Stimulated activated naive B cell treated with anti-CD40 and anti-IgM and Interleukin-4, amounts not matched to agents 10 μg/mL and 1 μg/mL and 100 μg/mL, for 72 hours (primary cell): Measurements from ENCODE around the gene CFB.
"Not testable (repeated sequence)": the region's sequence is repeated elsewhere in the genome, so short reads cannot be mapped to it uniquely, and the experiment has no call there.

Experiments used
- ATAC-seq, 2 donors: fragments of 150-1000 bp; cut with Tn5 transposase; replicated peaks; 2 replicates each; pipeline ENCODE4 v1.10.0; 2021; ENCODE audit warnings: moderate library complexity in 1 of 2
- DNase-seq: peaks from one replicate; pipeline ENCODE4 v3.0.0; 2021
- H3K27ac Mint-ChIP-seq: one replicate; pipeline ENCODE4 v1.8.0; 2022; ENCODE audit warnings: mild to moderate bottlenecking, mixed read lengths
- H3K27me3 Mint-ChIP-seq, 2 donors: one replicate each; pipeline ENCODE4 v1.8.0; 2022; ENCODE audit warnings: mixed read lengths in 2 of 2
- H3K36me3 Mint-ChIP-seq, 2 donors: one replicate each; pipeline ENCODE4 v1.8.0; 2022; ENCODE audit warnings: mixed read lengths in 2 of 2, mild to moderate bottlenecking in 1 of 2
- H3K4me1 Mint-ChIP-seq, 2 donors: one replicate each; pipeline ENCODE4 v1.8.0; 2022; ENCODE audit warnings: mixed read lengths in 2 of 2, mild to moderate bottlenecking in 1 of 2
- H3K4me3 Mint-ChIP-seq, 2 donors: one replicate each; pipeline ENCODE4 v1.8.0; 2022; ENCODE audit warnings: mild to moderate bottlenecking in 2 of 2, mixed read lengths in 2 of 2, moderate library complexity in 1 of 2
- H3K9me3 Mint-ChIP-seq, 2 donors: one replicate each; pipeline ENCODE4 v1.8.0; 2022; ENCODE audit warnings: mixed read lengths in 2 of 2, mild to moderate bottlenecking in 1 of 2

The CFB gene

DNA sequence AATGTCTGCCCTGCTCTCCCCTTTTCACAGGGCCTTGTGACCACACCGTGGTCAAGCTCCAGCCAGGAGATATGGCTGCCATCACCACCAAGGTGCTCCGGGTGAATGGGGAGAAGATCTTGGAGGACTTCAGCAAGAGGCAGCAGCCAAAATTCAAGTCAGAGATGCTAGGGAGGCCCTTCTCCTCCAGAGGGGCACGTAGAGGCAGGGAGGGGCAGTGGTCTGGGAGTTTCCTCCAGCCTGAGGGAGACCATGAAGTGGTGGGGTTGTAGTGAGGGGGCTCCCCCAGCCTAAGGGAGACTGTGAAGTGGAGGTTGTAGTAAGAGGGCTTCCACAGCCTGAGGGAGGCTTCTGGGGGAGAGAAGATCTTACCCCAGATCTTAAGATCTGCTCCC is 22.0 kb downstream of the CFB start:
- Mint-ChIP-seq H3K27me3 (no peaks in the 10 kb centered on the region), H3K4me1 (peaks cover 26 to 52% of the 10 kb centered on the region in 2 donors), H3K9me3 (no peaks in the 10 kb centered on the region), H3K27ac (peak overlapping the region; percentile 84), H3K36me3 (peaks cover 49 to 51% of the 10 kb centered on the region in 2 donors), H3K4me3 (no peak overlapping the region)
- DNase-seq (no peak), ATAC-seq (no peak)

DNA sequence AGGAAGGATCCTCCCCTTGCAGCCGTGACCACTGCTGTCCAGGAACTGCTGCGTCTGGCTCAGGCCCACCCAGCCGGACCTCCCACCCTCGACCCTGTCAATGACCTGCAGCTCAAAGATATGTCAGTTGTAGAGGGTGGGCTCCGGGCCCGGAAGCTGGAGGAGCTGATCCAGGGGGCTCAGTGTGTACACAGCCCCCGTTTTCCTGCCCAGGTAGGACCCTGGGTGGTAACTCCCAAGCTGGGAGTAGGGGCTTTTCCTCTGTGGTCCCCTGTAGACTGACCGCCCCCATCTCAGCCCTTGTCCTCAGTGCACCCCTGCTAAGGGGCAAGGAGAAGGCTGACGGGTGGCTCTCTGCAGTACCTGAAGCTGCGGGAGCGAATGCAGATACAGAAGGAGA is 22.4 kb downstream of the CFB start:
- no peaks in the 10 kb centered on the region for H3K9me3 Mint-ChIP-seq
- H3K4me1 Mint-ChIP-seq: peaks cover 30 to 56% of the 10 kb centered on the region in 2 donors
- no peaks in the 10 kb centered on the region for H3K27me3 Mint-ChIP-seq
- no peak overlapping the region for H3K4me3 Mint-ChIP-seq
- H3K27ac Mint-ChIP-seq: no peak overlapping the region
- H3K36me3 Mint-ChIP-seq: peaks cover 47 to 51% of the 10 kb centered on the region in 2 donors
- ATAC-seq: no peak
- no peak for DNase-seq

DNA sequence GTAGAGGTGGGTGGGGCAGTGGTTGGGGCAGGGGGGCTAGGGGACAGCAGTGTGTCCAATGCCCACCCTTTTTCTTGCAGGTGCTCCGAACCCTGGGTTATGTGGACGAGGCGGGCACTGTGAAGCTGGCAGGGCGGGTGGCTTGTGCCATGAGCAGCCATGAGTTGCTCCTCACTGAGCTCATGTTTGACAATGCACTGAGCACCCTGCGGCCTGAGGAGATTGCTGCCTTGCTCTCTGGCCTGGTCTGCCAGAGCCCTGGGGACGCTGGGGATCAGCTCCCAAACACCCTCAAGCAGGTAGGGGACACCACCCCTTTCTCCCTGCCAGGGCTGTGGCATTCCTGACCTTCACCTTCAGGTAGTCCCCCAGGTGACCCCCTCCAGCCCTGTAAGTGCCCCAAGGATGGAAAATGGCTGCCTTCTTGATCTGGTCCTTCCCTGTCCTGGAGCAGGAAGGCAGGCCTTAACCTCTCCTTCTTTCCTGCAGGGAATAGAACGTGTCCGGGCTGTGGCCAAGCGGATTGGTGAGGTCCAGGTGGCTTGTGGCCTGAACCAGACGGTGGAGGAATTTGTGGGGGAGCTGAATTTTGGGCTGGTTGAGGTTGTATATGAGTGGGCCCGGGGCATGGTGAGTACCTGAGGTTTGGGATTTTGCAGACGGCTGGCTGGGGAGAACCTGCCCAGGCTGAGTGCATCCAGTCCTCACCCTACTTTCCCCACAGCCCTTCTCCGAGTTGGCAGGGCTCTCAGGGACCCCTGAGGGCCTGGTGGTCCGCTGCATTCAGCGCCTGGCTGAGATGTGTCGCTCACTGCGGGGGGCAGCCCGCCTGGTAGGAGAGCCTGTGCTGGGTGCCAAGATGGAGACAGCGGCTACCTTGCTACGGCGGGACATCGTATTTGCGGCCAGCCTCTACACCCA is 23.2 kb downstream of the CFB start:
- DNase-seq: no peak
- Mint-ChIP-seq H3K4me1 (peaks cover 31 to 63% of the 10 kb centered on the region in 2 donors), H3K27ac (peak overlapping the region; percentile 99), H3K36me3 (peaks cover 43 to 51% of the 10 kb centered on the region in 2 donors), H3K27me3 (no peaks in the 10 kb centered on the region), H3K9me3 (no peaks in the 10 kb centered on the region), H3K4me3 (peak overlapping the region in 1 of 2 donors; percentile 98)
- no peak for ATAC-seq

GRCh38 chr6:31969712-31970603 is 24.1 kb downstream of the CFB start:
- Mint-ChIP-seq H3K27me3 (no peaks in the 10 kb centered on the region), H3K27ac (peak overlapping the region; percentile 99), H3K9me3 (no peaks in the 10 kb centered on the region), H3K36me3 (peaks cover 39 to 47% of the 10 kb centered on the region in 2 donors), H3K4me3 (peak overlapping the region; percentile 95 to 98), H3K4me1 (peaks cover 31 to 66% of the 10 kb centered on the region in 2 donors)
- ATAC-seq (no peak), DNase-seq (no peak)

DNA sequence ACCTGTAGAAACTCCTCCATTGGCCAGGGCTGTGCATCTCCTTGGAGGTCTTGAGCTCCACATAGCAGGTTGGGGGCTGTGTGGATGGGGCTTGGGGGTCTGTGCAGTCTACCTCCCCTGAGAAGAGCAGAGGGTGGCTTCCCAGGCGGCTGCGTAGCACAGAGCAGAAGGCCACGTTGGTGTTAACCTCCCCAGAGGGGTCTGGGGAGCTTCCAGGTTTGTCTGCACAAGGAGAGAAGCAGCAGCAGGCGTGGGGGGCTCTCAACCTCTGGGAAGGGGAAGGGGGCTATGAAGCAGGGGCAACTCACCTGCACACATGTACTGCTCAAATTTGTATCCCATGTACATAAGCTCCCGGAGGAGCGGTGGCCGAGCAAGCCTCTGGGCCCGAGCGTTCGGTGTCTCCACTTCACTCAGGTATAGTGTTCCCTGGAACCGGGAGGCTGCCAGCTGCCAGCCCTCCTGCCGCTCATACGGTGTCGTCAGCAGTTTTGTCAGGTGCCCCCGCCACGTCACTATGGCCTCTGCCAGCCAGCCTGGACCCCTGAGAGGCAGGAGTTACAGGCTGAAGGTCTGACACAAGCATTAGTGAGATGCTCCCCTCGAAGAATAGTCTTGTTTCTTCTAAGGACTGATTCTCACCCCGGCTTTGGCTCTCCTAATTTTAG is 24.8 kb downstream of the CFB start:
- no peaks in the 10 kb centered on the region for H3K9me3 Mint-ChIP-seq
- DNase-seq: no peak
- H3K4me1 Mint-ChIP-seq: peaks cover 31 to 66% of the 10 kb centered on the region in 2 donors
- no peak for ATAC-seq
- peak overlapping the region; percentile 95 to 98 for H3K4me3 Mint-ChIP-seq
- peaks cover 43 to 49% of the 10 kb centered on the region in 2 donors for H3K36me3 Mint-ChIP-seq
- no peaks in the 10 kb centered on the region for H3K27me3 Mint-ChIP-seq
- peak overlapping the region; percentile 99 for H3K27ac Mint-ChIP-seq

DNA sequence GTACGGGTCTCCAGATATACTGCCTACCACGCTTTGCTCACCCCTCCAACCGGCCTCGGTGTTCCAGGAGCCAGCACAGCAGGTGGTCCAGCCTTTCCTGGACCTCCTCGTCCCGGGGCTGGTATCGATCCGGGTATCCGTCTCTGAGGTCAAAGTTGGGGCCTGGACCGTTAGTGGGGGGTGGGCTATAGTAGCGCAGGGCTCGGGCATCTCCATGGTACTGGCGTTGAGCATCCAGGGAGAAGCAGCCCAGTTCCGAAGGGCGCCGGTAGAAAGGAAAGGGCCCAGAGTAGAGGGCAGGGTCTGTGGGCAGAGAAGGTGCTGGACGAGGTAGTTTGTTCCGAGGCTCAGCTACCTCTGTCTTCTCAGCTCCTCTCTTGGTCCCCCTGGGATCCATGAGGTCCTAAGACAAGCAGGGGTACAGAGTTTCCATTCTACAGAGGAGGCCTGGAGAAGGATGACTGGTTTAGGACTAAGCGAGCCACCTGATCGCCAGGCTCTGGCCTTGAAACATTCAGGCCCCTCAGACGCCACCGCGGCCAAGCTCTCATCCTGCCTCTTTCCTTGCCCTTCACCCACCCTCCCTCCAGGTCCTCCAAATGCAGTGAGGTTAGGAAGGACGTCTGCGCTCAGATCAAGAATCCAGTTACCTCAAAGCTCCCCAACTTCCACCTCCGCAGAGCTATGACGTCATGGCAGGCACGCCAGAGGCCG is 25.5 kb downstream of the CFB start:
- DNase-seq: no peak
- Mint-ChIP-seq H3K4me3 (peak overlapping the region; percentile 95 to 98), H3K9me3 (no peaks in the 10 kb centered on the region), H3K27ac (peak overlapping the region; percentile 99), H3K4me1 (peaks cover 31 to 66% of the 10 kb centered on the region in 2 donors), H3K36me3 (peaks cover 38 to 46% of the 10 kb centered on the region in 2 donors), H3K27me3 (no peaks in the 10 kb centered on the region)
- peak in 1 of 2 donors; percentile 6 for ATAC-seq

- ATAC-seq (peak; percentile 93 to 94), DNase-seq (peak; percentile 99)
- H3K4me1 Mint-ChIP-seq: peaks cover 31 to 61% of the 10 kb centered on the region in 2 donors
- no peaks in the 10 kb centered on the region for H3K27me3 Mint-ChIP-seq
- peak within 1 kb of the TSS; percentile 95 to 98 for H3K4me3 Mint-ChIP-seq
- H3K27ac Mint-ChIP-seq: peak within 1 kb of the TSS; percentile 99
- no peaks in the 10 kb centered on the region for H3K9me3 Mint-ChIP-seq
- peaks cover 31 to 44% of the 10 kb centered on the region in 2 donors for H3K36me3 Mint-ChIP-seq
These were observed 26.3 kb downstream of the CFB start, which contains the start of gene DXO for GRCh38 chr6:31971993-31972708. Gene DXO, minus strand, starts transcription at chr6:31972138. Its CDS starts 463 bp downstream, at chr6:31971675.

DNA sequence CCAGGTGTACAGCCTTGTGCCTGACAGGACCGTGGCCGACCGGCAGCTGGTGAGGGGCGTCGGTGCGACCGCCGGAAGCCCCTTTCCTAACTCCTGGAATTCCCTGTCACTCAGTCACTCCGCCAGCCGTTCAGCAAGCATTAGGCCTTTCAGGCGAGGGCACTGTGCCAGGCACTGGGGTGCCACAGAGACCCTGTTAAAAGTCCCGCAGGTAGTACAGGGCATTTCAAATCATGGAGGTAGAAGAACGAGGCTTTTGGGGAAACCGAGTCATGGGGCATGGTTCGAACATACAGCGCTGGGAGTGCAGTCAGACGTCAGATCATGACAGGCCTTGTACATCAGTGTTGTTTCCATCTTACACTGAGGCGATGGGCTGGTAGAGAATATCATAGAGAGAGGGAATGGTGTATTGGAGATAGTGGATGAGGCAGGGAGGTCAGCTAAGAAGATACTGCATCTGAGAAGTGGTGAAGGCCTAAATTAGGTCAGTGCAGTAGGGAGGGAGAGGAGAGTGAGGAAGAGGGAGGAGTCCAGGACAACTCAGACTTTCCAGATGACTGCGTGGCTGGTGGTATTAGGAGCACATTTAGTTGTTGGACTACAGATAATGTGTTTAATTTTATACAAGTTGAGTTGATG is 26.9 kb downstream of the CFB start:
- H3K4me3 Mint-ChIP-seq: peak overlapping the region; percentile 95 to 98
- H3K4me1 Mint-ChIP-seq: peaks cover 26 to 54% of the 10 kb centered on the region in 2 donors
- no peaks in the 10 kb centered on the region for H3K9me3 Mint-ChIP-seq
- H3K36me3 Mint-ChIP-seq: peaks cover 25 to 37% of the 10 kb centered on the region in 2 donors
- H3K27me3 Mint-ChIP-seq: no peaks in the 10 kb centered on the region
- DNase-seq (no peak), ATAC-seq (no peak)
- H3K27ac Mint-ChIP-seq: peak overlapping the region; percentile 99

- Mint-ChIP-seq H3K4me1 (peaks cover 10 to 36% of the 10 kb centered on the region in 2 donors), H3K36me3 (peaks cover 9 to 30% of the 10 kb centered on the region in 2 donors)
- H3K27ac Mint-ChIP-seq, H3K27me3 Mint-ChIP-seq, H3K9me3 Mint-ChIP-seq, ATAC-seq, DNase-seq, H3K4me3 Mint-ChIP-seq: not testable (repeated sequence)
These were observed 30.2 kb downstream of the CFB start for GRCh38 chr6:31976065-31976464.

GRCh38 chr6:31977816-31978431 is 32.0 kb downstream of the CFB start:
- DNase-seq: no peak
- no peak overlapping the region for H3K4me3 Mint-ChIP-seq
- peaks cover 8 to 30% of the 10 kb centered on the region in 2 donors for H3K36me3 Mint-ChIP-seq
- no peaks in the 10 kb centered on the region for H3K27me3 Mint-ChIP-seq
- H3K9me3 Mint-ChIP-seq: no peaks in the 10 kb centered on the region
- H3K27ac Mint-ChIP-seq: no peak overlapping the region
- ATAC-seq: no peak
- H3K4me1 Mint-ChIP-seq: peaks cover 5 to 20% of the 10 kb centered on the region in 2 donors

DNA sequence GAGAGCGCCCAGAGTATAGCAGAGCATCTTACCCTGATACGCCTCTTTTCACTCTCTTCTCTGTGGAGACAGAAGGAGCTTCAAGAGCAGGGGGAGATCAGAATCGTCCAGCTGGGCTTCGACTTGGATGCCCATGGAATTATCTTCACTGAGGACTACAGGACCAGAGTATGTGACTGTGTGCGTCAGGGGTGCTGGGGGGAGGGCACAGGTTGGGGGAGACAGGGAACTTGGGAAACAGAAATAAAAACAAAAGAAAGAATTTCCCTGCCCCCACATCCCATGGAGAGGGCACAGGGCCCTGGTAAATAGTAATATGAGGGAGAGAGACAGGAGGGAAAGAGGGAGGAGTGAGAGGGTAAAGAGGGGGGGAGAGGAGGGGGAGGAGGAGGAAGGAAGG is 32.9 kb downstream of the CFB start:
- H3K4me1 Mint-ChIP-seq: peaks cover 0 to 11% of the 10 kb centered on the region in 2 donors
- no peak for DNase-seq
- no peaks in the 10 kb centered on the region for H3K9me3 Mint-ChIP-seq
- H3K36me3 Mint-ChIP-seq: peaks cover 8 to 26% of the 10 kb centered on the region in 2 donors
- H3K4me3 Mint-ChIP-seq: no peak overlapping the region
- no peaks in the 10 kb centered on the region for H3K27me3 Mint-ChIP-seq
- no peak overlapping the region for H3K27ac Mint-ChIP-seq
- ATAC-seq: no peak

GRCh38 chr6:31979238-31979898 is 33.5 kb downstream of the CFB start:
- Mint-ChIP-seq H3K36me3 (peaks cover 8 to 22% of the 10 kb centered on the region in 2 donors), H3K4me3 (no peak overlapping the region), H3K27ac (no peak overlapping the region), H3K4me1 (peaks cover 0 to 6% of the 10 kb centered on the region in 2 donors), H3K27me3 (no peaks in the 10 kb centered on the region), H3K9me3 (no peaks in the 10 kb centered on the region)
- no peak for DNase-seq
- ATAC-seq: no peak
